Measurements from ENCODE around the gene MOB1B.

MOB1B gene

DNA sequence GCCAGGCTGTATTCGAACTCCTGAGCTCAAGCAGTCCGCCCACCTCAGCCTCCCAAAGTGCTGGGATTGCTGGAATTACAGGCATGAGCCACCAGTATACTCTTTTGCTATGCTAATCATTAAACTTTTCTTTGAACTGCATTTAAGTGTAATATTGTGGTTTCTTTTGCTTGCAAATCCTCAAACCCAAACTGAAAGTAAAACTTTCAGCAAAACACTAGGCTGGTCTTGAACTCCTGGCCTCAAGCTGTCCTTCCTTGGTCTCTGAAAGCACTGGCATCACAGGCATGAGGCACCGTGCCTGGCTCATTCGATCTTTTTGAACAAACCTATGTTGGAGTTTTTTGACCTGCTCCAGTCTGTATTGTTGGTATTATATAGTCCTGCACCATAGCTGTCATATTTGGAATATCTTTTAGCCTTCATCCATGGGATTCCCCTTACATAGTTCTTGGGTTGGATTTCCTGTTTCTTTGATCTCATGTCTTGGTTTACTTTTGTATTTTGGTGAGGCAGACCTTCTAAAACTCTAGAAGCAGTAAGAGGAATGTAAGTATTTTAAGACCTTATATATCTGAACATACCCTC, 34.1 kb downstream of the MOB1B start:
- H2BK5ac ChIP-seq (ENCODE audit: low read depth, low read length, poor library complexity, severe bottlenecking) = no peak overlapping the region
- no peak overlapping the region for H2BK120ac ChIP-seq (ENCODE audit: low read depth, low read length)
- H3K4me2 ChIP-seq (ENCODE audit: low read length, poor library complexity, severe bottlenecking) = no peak overlapping the region
- H3K4me3 ChIP-seq (ENCODE audit: insufficient read depth in 1 of 2, low read depth in 1 of 2, low read length in 2 of 2) = no peak overlapping the region
- H3K23ac ChIP-seq (ENCODE audit: low read length in 2 of 2) = no peak overlapping the region
- DNase-seq = no peak
- H4K91ac ChIP-seq (ENCODE audit: low read length) = no peak overlapping the region
- H3K4ac ChIP-seq (ENCODE audit: low read depth in 1 of 2, low read length in 2 of 2) = no peak overlapping the region
- H2BK15ac ChIP-seq (ENCODE audit: low read depth, poor library complexity, severe bottlenecking) = no peak overlapping the region
- no peak overlapping the region for H2AK5ac ChIP-seq (ENCODE audit: low read length, severe bottlenecking)
- H3K79me1 ChIP-seq (replicated peaks; ENCODE audit: low read length, poor library complexity, severe bottlenecking) = peaks cover 17% of the 10 kb centered on the region
- no peak overlapping the region for H4K8ac ChIP-seq (ENCODE audit: low read length)
- peaks cover 5 to 9% of the 10 kb centered on the region in 2 experiments for H3K36me3 ChIP-seq (ENCODE audit: control insufficient read depth in 1 of 2, insufficient read depth in 2 of 2, low read depth in 1 of 2, low read length in 2 of 2)
- no peaks in the 10 kb centered on the region for H3K9me3 ChIP-seq (ENCODE audit: control insufficient read depth, low read length)
- no peak overlapping the region for H3K18ac ChIP-seq (ENCODE audit: low read depth in 1 of 2, low read length in 2 of 2)
- H3K9ac ChIP-seq (ENCODE audit: low read length) = no peak overlapping the region
- peak overlapping the region; percentile 31 for H3K27ac ChIP-seq (ENCODE audit: low read length, poor library complexity, severe bottlenecking)
- H3K27me3 ChIP-seq (ENCODE audit: control insufficient read depth in 1 of 2, insufficient read depth in 1 of 2, low read length in 2 of 2) = no peaks in the 10 kb centered on the region
- H2AFZ ChIP-seq (ENCODE audit: low read depth, low read length) = no peak overlapping the region
- no peak overlapping the region for H2BK12ac ChIP-seq (ENCODE audit: low read length in 2 of 2)
- no peak overlapping the region for H3K14ac ChIP-seq (ENCODE audit: low read length in 2 of 2)
- peaks cover 7% of the 10 kb centered on the region for H3K4me1 ChIP-seq (ENCODE audit: control insufficient read depth, insufficient read depth, low read depth, low read length)
- 92% methylated on average over 4 of the region's 4 CpGs for WGBS

DNA sequence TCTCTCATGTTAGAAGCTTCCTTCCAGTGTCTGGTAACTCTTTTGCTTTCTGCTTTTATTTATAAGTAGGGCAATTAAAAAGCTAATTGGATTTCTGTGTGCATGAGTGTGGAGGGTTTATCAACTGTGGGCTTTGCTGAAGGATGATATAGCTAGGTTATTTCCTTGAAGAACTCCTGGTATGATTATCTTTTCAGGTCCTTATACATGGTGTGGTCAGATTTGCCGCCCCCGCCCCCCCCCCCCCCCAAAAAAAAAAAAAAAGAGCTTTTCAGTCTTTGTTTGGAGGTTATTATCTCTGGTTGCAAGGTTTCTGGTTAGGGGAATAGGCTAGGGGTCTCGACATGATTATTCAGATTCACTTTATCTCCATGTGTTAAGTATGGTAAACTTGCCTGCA, 35.9 kb downstream of the MOB1B start:
- H3K4ac ChIP-seq (ENCODE audit: low read depth in 1 of 2, low read length in 2 of 2) = no peak overlapping the region
- H2BK120ac ChIP-seq (ENCODE audit: low read depth, low read length) = no peak overlapping the region
- 100% methylated on average over 1 of the region's 3 CpGs for WGBS

DNA sequence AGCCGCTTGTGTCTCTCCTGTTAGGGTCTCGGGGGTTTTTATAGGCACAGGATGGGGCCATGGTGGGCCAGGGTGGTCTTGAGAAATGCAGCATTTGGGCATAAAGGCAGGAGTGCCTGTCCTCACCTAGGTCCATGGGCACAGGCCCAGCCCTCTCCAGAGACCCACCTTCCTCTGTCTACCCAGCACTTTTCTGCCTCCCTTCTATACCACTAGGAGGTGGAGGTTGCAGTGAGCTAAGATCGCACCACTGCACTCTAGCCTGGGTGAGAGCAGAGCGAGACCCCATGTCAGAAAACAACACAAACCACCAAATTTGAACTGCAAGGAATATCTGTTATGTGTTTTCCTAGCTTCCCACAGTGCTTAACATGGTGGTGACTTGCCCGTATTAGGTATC, 38.0 kb downstream of the MOB1B start:
- Histone ChIP-seq H3K9me3 (ENCODE audit: control insufficient read depth, low read length) (no peaks in the 10 kb centered on the region), H4K8ac (ENCODE audit: low read length) (no peak overlapping the region), H3K4me3 (ENCODE audit: insufficient read depth in 1 of 2, low read depth in 1 of 2, low read length in 2 of 2) (no peak overlapping the region), H3K18ac (ENCODE audit: low read depth in 1 of 2, low read length in 2 of 2) (no peak overlapping the region), H3K79me1 (replicated peaks; ENCODE audit: low read length, poor library complexity, severe bottlenecking) (peaks cover 12% of the 10 kb centered on the region), H3K4me2 (ENCODE audit: low read length, poor library complexity, severe bottlenecking) (no peak overlapping the region), H3K23ac (ENCODE audit: low read length in 2 of 2) (no peak overlapping the region), H2AFZ (ENCODE audit: low read depth, low read length) (no peak overlapping the region), H3K4me1 (ENCODE audit: control insufficient read depth, insufficient read depth, low read depth, low read length) (peaks cover 6% of the 10 kb centered on the region), H3K14ac (ENCODE audit: low read length in 2 of 2) (no peak overlapping the region), H2BK120ac (ENCODE audit: low read depth, low read length) (no peak overlapping the region), H2AK5ac (ENCODE audit: low read length, severe bottlenecking) (no peak overlapping the region), H3K9ac (ENCODE audit: low read length) (no peak overlapping the region), H3K27ac (ENCODE audit: low read length, poor library complexity, severe bottlenecking) (no peak overlapping the region), H4K91ac (ENCODE audit: low read length) (no peak overlapping the region), H2BK5ac (ENCODE audit: low read depth, low read length, poor library complexity, severe bottlenecking) (no peak overlapping the region), H2BK12ac (ENCODE audit: low read length in 2 of 2) (no peak overlapping the region), H2BK15ac (ENCODE audit: low read depth, poor library complexity, severe bottlenecking) (no peak overlapping the region), H3K4ac (ENCODE audit: low read depth in 1 of 2, low read length in 2 of 2) (no peak overlapping the region), H3K36me3 (ENCODE audit: control insufficient read depth in 1 of 2, insufficient read depth in 2 of 2, low read depth in 1 of 2, low read length in 2 of 2) (peaks cover 9% of the 10 kb centered on the region in 2 experiments), H3K27me3 (ENCODE audit: control insufficient read depth in 1 of 2, insufficient read depth in 1 of 2, low read length in 2 of 2) (no peaks in the 10 kb centered on the region)
- DNase-seq = no peak
- 100% methylated on average over 2 of the region's 5 CpGs for WGBS

More for the DNA sequence above, 35.9 kb downstream of the MOB1B start:
- H2AFZ ChIP-seq (ENCODE audit: low read depth, low read length) = no peak overlapping the region
- H3K23ac ChIP-seq (ENCODE audit: low read length in 2 of 2) = no peak overlapping the region
- H3K79me1 ChIP-seq (replicated peaks; ENCODE audit: low read length, poor library complexity, severe bottlenecking) = peaks cover 12% of the 10 kb centered on the region
- H2BK12ac ChIP-seq (ENCODE audit: low read length in 2 of 2) = no peak overlapping the region
- peaks cover 7% of the 10 kb centered on the region for H3K4me1 ChIP-seq (ENCODE audit: control insufficient read depth, insufficient read depth, low read depth, low read length)
- H3K36me3 ChIP-seq (ENCODE audit: control insufficient read depth in 1 of 2, insufficient read depth in 2 of 2, low read depth in 1 of 2, low read length in 2 of 2) = peaks cover 5 to 9% of the 10 kb centered on the region in 2 experiments
- no peaks in the 10 kb centered on the region for H3K9me3 ChIP-seq (ENCODE audit: control insufficient read depth, low read length)
- no peak overlapping the region for H3K4me2 ChIP-seq (ENCODE audit: low read length, poor library complexity, severe bottlenecking)
- no peak overlapping the region for H3K18ac ChIP-seq (ENCODE audit: low read depth in 1 of 2, low read length in 2 of 2)
- no peak for DNase-seq
- no peak overlapping the region for H3K9ac ChIP-seq (ENCODE audit: low read length)
- no peaks in the 10 kb centered on the region for H3K27me3 ChIP-seq (ENCODE audit: control insufficient read depth in 1 of 2, insufficient read depth in 1 of 2, low read length in 2 of 2)
- H4K91ac ChIP-seq (ENCODE audit: low read length) = no peak overlapping the region
- no peak overlapping the region for H2BK5ac ChIP-seq (ENCODE audit: low read depth, low read length, poor library complexity, severe bottlenecking)
- H3K4me3 ChIP-seq (ENCODE audit: insufficient read depth in 1 of 2, low read depth in 1 of 2, low read length in 2 of 2) = no peak overlapping the region
- H2AK5ac ChIP-seq (ENCODE audit: low read length, severe bottlenecking) = no peak overlapping the region
- H2BK15ac ChIP-seq (ENCODE audit: low read depth, poor library complexity, severe bottlenecking) = no peak overlapping the region
- no peak overlapping the region for H4K8ac ChIP-seq (ENCODE audit: low read length)
- no peak overlapping the region for H3K27ac ChIP-seq (ENCODE audit: low read length, poor library complexity, severe bottlenecking)
- no peak overlapping the region for H3K14ac ChIP-seq (ENCODE audit: low read length in 2 of 2)

- Histone ChIP-seq H2AK5ac (ENCODE audit: low read length, severe bottlenecking) (no peak overlapping the region), H3K27me3 (ENCODE audit: control insufficient read depth in 1 of 2, insufficient read depth in 1 of 2, low read length in 2 of 2) (no peaks in the 10 kb centered on the region), H3K4me2 (ENCODE audit: low read length, poor library complexity, severe bottlenecking) (no peak overlapping the region)
Observed at GRCh38 chr4:70943114-70943513, 40.9 kb downstream of the MOB1B start.

More at GRCh38 chr4:70943114-70943513, 40.9 kb downstream of the MOB1B start:
- Histone ChIP-seq H3K9me3 (ENCODE audit: control insufficient read depth, low read length) (no peaks in the 10 kb centered on the region), H3K9ac (ENCODE audit: low read length) (no peak overlapping the region), H2BK15ac (ENCODE audit: low read depth, poor library complexity, severe bottlenecking) (no peak overlapping the region), H3K36me3 (ENCODE audit: control insufficient read depth in 1 of 2, insufficient read depth in 2 of 2, low read depth in 1 of 2, low read length in 2 of 2) (peaks cover 4 to 9% of the 10 kb centered on the region in 2 experiments), H3K79me1 (replicated peaks; ENCODE audit: low read length, poor library complexity, severe bottlenecking) (peaks cover 18% of the 10 kb centered on the region), H3K4me1 (ENCODE audit: control insufficient read depth, insufficient read depth, low read depth, low read length) (peaks cover 1% of the 10 kb centered on the region), H3K23ac (ENCODE audit: low read length in 2 of 2) (no peak overlapping the region), H3K18ac (ENCODE audit: low read depth in 1 of 2, low read length in 2 of 2) (no peak overlapping the region), H2BK12ac (ENCODE audit: low read length in 2 of 2) (no peak overlapping the region), H4K8ac (ENCODE audit: low read length) (no peak overlapping the region), H2AFZ (ENCODE audit: low read depth, low read length) (no peak overlapping the region), H3K4me3 (ENCODE audit: insufficient read depth in 1 of 2, low read depth in 1 of 2, low read length in 2 of 2) (no peak overlapping the region), H2BK5ac (ENCODE audit: low read depth, low read length, poor library complexity, severe bottlenecking) (no peak overlapping the region), H3K27ac (ENCODE audit: low read length, poor library complexity, severe bottlenecking) (no peak overlapping the region), H4K91ac (ENCODE audit: low read length) (no peak overlapping the region), H3K14ac (ENCODE audit: low read length in 2 of 2) (no peak overlapping the region), H2BK120ac (ENCODE audit: low read depth, low read length) (no peak overlapping the region), H3K4ac (ENCODE audit: low read depth in 1 of 2, low read length in 2 of 2) (no peak overlapping the region)
- DNase-seq = no peak
